ENCODE measurements around the gene CLK4. TPM values are rescaled to one million over a fixed set of nuclear protein-coding genes. Genes with fewer than 3 reads are reported as not detected.

The CLK4 gene
- total RNA-seq, 3 donors from 2014 or later, result 21.8 to 32.8 (median 28.5) TPM

DNA sequence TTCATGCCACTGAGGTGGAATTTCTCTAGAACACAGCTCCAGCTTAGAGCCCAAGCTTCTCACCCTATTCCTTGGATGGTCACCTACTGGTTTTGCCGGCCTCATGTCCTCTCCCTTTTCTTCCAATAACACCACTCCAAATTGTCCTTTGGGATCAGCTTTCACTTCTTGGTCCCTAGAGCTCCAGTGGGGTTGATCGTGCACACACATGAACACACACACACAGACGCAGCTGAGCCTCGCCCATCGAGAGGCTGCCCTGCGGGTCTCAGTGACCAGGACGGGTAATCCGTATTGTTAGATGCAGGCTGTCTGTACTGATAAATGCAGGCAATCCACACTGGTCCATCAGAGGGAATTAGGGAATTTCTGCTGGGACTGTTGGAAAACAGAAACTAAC, 43.6 kb downstream of the CLK4 start:
- intact Hi-C loops (cut with DNase I, micrococcal nuclease), result no loop called here
- ATAC-seq (no peak), DNase-seq (no peak)
- TF ChIP-seq, protein P1, sequence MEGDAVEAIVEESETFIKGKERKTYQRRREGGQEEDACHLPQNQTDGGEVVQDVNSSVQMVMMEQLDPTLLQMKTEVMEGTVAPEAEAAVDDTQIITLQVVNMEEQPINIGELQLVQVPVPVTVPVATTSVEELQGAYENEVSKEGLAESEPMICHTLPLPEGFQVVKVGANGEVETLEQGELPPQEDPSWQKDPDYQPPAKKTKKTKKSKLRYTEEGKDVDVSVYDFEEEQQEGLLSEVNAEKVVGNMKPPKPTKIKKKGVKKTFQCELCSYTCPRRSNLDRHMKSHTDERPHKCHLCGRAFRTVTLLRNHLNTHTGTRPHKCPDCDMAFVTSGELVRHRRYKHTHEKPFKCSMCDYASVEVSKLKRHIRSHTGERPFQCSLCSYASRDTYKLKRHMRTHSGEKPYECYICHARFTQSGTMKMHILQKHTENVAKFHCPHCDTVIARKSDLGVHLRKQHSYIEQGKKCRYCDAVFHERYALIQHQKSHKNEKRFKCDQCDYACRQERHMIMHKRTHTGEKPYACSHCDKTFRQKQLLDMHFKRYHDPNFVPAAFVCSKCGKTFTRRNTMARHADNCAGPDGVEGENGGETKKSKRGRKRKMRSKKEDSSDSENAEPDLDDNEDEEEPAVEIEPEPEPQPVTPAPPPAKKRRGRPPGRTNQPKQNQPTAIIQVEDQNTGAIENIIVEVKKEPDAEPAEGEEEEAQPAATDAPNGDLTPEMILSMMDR (IDR thresholded peaks at IDR 0.05), result no peak
- H3K4me1 ChIP-seq (ENCODE audit: low read depth), result no peaks in the 10 kb centered on the region
- no peaks in the 10 kb centered on the region for H3K36me3 ChIP-seq (ENCODE audit: low read depth)
- H3K9me3 ChIP-seq, result no peaks in the 10 kb centered on the region
- H3K4me3 ChIP-seq, result no peak overlapping the region

DNA sequence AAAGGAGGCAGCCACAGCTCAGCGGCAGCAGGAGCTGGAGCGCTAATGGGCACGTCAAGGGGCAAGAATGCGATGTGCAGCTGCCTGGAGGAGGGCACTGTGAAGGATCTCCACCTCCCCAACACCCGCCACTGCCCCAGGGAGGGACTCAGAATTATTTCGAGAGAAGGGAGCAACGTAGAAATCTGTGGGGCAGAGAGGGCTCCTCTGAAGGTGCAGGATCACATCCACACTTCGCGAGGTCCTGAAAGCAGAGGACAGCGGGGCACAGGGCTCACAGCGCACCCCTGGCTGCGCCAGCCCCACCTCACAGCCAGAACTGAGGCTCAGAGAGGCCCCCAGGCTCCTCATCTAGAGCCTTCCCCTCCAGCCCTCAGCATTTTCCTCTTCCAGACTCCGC, 44.6 kb downstream of the CLK4 start:
- ATAC-seq, result no peak
- TF ChIP-seq, protein P1 (IDR thresholded peaks at IDR 0.05), result no peak
- H3K9me3 ChIP-seq, result no peaks in the 10 kb centered on the region
- H3K36me3 ChIP-seq (ENCODE audit: low read depth), result no peaks in the 10 kb centered on the region
- H3K4me1 ChIP-seq (ENCODE audit: low read depth), result no peaks in the 10 kb centered on the region
- intact Hi-C loops (cut with DNase I, micrococcal nuclease), result no loop called here
- H3K4me3 ChIP-seq, result no peak overlapping the region
- no peak for DNase-seq

DNA sequence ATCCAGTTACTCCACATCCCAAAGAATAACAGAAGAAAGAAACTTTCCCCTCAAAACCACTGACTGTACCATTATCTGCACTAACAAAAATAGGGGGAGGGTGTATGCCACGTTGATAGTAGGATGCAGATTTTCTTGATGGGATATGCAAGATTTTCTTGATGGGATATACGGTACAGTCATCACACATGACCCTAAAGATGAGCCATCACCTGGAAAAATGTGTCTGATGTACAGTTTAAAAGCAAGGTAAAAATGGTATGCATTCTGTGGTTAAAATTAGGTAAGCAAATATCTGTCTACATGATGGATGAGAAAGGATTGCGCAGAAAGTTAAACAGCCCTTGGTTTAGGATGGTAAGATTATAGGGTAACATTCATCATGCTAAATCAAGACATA, 45.2 kb downstream of the CLK4 start:
- no peaks in the 10 kb centered on the region for H3K36me3 ChIP-seq (ENCODE audit: low read depth)
- no peaks in the 10 kb centered on the region for H3K4me1 ChIP-seq (ENCODE audit: low read depth)
- TF ChIP-seq, protein P1 (IDR thresholded peaks at IDR 0.05), result no peak
- no peak for ATAC-seq
- H3K4me3 ChIP-seq, result no peak overlapping the region
- intact Hi-C loops (cut with DNase I, micrococcal nuclease), result no loop called here
- no peak for DNase-seq
- no peaks in the 10 kb centered on the region for H3K9me3 ChIP-seq

DNA sequence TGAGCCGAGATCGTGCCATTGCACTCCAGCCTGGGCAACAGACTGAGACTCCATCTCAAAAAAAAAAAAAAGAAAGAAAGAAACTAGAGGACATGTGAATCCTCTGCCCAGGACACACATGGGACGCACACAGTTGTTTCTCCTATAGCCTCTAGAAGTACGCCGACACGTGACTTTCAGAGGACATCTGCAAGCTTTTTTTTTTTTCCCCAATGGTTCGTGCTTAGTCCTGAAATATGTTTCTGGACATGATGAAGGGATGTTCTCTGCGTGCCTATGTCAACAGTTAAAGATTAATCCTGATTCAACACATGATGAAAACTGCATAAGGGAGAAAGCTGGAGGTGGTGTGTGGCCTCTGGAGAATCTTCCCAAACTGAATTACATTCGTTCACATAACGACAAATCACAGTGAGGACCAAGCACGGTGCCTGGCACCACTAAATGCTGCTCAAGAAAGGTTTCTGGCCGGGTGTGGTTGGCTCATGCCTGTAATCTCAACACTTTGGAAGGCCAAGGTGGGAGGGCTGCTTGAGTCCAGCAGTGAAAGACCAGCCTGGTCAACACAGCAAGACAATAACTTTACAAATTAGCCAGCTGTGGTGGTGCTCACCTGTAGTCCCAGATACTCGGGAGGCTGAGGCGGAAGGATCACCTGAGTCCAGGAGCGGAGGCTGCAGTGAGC, 46.4 kb downstream of the CLK4 start:
- intact Hi-C loops (cut with DNase I, micrococcal nuclease), result no loop called here
- no peak for ATAC-seq
- DNase-seq, result no peak
- Histone ChIP-seq H3K36me3 (ENCODE audit: low read depth) (no peaks in the 10 kb centered on the region), H3K4me3 (no peak overlapping the region), H3K4me1 (ENCODE audit: low read depth) (no peaks in the 10 kb centered on the region), H3K9me3 (no peaks in the 10 kb centered on the region)
- TF ChIP-seq, protein P1 (IDR thresholded peaks at IDR 0.05), result no peak

DNA sequence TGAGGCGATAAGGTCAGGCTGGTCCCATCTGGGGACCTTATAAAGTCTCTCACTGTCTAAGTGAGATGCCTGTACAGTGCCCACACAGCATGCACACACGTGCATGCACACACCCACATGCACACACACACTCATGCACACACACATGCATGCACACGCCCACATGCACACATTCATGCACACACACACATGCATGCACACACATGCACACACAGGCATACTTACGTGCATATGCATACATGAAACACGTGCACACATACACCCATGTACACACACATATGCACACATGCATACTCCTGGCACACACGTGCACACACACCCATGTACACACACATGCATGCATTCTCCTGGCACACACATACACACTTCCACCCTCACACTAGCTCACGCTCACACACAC, 48.9 kb downstream of the CLK4 start:
- intact Hi-C loops (cut with DNase I, micrococcal nuclease), result no loop called here
- no peak overlapping the region for H3K4me3 ChIP-seq
- no peaks in the 10 kb centered on the region for H3K9me3 ChIP-seq
- DNase-seq (no peak), ATAC-seq (no peak)
- no peaks in the 10 kb centered on the region for H3K4me1 ChIP-seq (ENCODE audit: low read depth)
- TF ChIP-seq, protein P1 (IDR thresholded peaks at IDR 0.05), result no peak
- no peaks in the 10 kb centered on the region for H3K36me3 ChIP-seq (ENCODE audit: low read depth)

Measured in mucosa of descending colon (tissue), 3 donors.